ENCODE results near the gene CRKL.
"Not testable (repeated sequence)": the region's sequence is repeated elsewhere in the genome, so short reads cannot be mapped to it uniquely, and the experiment has no call there.

CRKL gene

GRCh38 chr22:20931126-20931654 is 14.0 kb downstream of the CRKL start:
- Histone ChIP-seq H3K9me3 (ENCODE audit: insufficient read depth, low read length, severe bottlenecking) (no peaks in the 10 kb centered on the region), H3K4me3 (ENCODE audit: low read depth in 1 of 2, low read length in 2 of 2) (no peak overlapping the region), H2AFZ (ENCODE audit: low read depth, low read length) (no peak overlapping the region), H3K36me3 (ENCODE audit: insufficient read depth, low read length) (peaks cover 52% of the 10 kb centered on the region), H3K27ac (ENCODE audit: low read length) (no peak overlapping the region), H3K9ac (ENCODE audit: low read depth, low read length) (no peak overlapping the region), H3K4me2 (ENCODE audit: insufficient read depth, low read length) (no peak overlapping the region), H4K20me1 (ENCODE audit: insufficient read depth, low read length) (peaks cover 82% of the 10 kb centered on the region), H3K4me1 (ENCODE audit: insufficient read depth, low read length) (peaks cover 6% of the 10 kb centered on the region; the same call in 1 of the 2 replicates), H3K27me3 (ENCODE audit: insufficient read depth, low read length, poor library complexity) (no peaks in the 10 kb centered on the region), H3K79me2 (ENCODE audit: insufficient read depth, low read length) (peaks cover 99% of the 10 kb centered on the region)
- DNase-seq = no peak
- ATAC-seq (ENCODE audit: insufficient read depth, low read depth) = no peak
- TF ChIP-seq EZH2 (IDR thresholded peaks at IDR 0.05; ENCODE audit: borderline replicate concordance, low read depth, low read length, severe bottlenecking) = no peak
- TF ChIP-seq CTCF (IDR thresholded peaks at IDR 0.05; ENCODE audit: borderline replicate concordance, extremely low read depth, low read length, poor library complexity, severe bottlenecking) = no peak

- H3K9me3 ChIP-seq (ENCODE audit: insufficient read depth, low read length, severe bottlenecking) = no peaks in the 10 kb centered on the region
- H4K20me1 ChIP-seq (ENCODE audit: insufficient read depth, low read length) = peaks cover 83% of the 10 kb centered on the region
- peaks cover 98% of the 10 kb centered on the region for H3K79me2 ChIP-seq (ENCODE audit: insufficient read depth, low read length)
- H3K9ac ChIP-seq (ENCODE audit: low read depth, low read length) = no peak overlapping the region
- H3K4me1 ChIP-seq (ENCODE audit: insufficient read depth, low read length) = peaks cover 4% of the 10 kb centered on the region
- no peak for ATAC-seq (ENCODE audit: insufficient read depth, low read depth)
- no peak overlapping the region for H3K4me2 ChIP-seq (ENCODE audit: insufficient read depth, low read length)
- no peak for DNase-seq
- H3K36me3 ChIP-seq (ENCODE audit: insufficient read depth, low read length) = peaks cover 69% of the 10 kb centered on the region
- TF ChIP-seq CTCF (IDR thresholded peaks at IDR 0.05; ENCODE audit: borderline replicate concordance, extremely low read depth, low read length, poor library complexity, severe bottlenecking) = no peak
- TF ChIP-seq EZH2 (IDR thresholded peaks at IDR 0.05; ENCODE audit: borderline replicate concordance, low read depth, low read length, severe bottlenecking) = no peak
- no peak overlapping the region for H2AFZ ChIP-seq (ENCODE audit: low read depth, low read length)
- H3K27ac ChIP-seq (ENCODE audit: low read length) = no peak overlapping the region
- no peak overlapping the region for H3K4me3 ChIP-seq (ENCODE audit: low read depth in 1 of 2, low read length in 2 of 2)
- no peaks in the 10 kb centered on the region for H3K27me3 ChIP-seq (ENCODE audit: insufficient read depth, low read length, poor library complexity)
Observed at GRCh38 chr22:20933910-20934309, 16.7 kb downstream of the CRKL start.

GRCh38 chr22:20935049-20935448 is 17.8 kb downstream of the CRKL start:
- not testable (repeated sequence) for H2AFZ ChIP-seq (ENCODE audit: low read depth, low read length); H3K27me3 ChIP-seq (ENCODE audit: insufficient read depth, low read length, poor library complexity); H3K4me2 ChIP-seq (ENCODE audit: insufficient read depth, low read length); ATAC-seq (ENCODE audit: insufficient read depth, low read depth); H3K9ac ChIP-seq (ENCODE audit: low read depth, low read length); DNase-seq; H3K4me3 ChIP-seq (ENCODE audit: low read depth in 1 of 2, low read length in 2 of 2); H3K4me1 ChIP-seq (ENCODE audit: insufficient read depth, low read length); H3K9me3 ChIP-seq (ENCODE audit: insufficient read depth, low read length, severe bottlenecking); H3K27ac ChIP-seq (ENCODE audit: low read length)
- peaks cover 98% of the 10 kb centered on the region for H3K79me2 ChIP-seq (ENCODE audit: insufficient read depth, low read length)
- H3K36me3 ChIP-seq (ENCODE audit: insufficient read depth, low read length) = peaks cover 79% of the 10 kb centered on the region
- peaks cover 88% of the 10 kb centered on the region for H4K20me1 ChIP-seq (ENCODE audit: insufficient read depth, low read length)

GRCh38 chr22:20935780-20936539 is 18.8 kb downstream of the CRKL start:
- peaks cover 86% of the 10 kb centered on the region for H3K36me3 ChIP-seq (ENCODE audit: insufficient read depth, low read length)
- H4K20me1 ChIP-seq (ENCODE audit: insufficient read depth, low read length) = peaks cover 90% of the 10 kb centered on the region
- not testable (repeated sequence) for ATAC-seq (ENCODE audit: insufficient read depth, low read depth)

More at GRCh38 chr22:20935780-20936539, 18.8 kb downstream of the CRKL start:
- not testable (repeated sequence) for H3K27ac ChIP-seq (ENCODE audit: low read length); H3K27me3 ChIP-seq (ENCODE audit: insufficient read depth, low read length, poor library complexity); H3K4me2 ChIP-seq (ENCODE audit: insufficient read depth, low read length); H3K9ac ChIP-seq (ENCODE audit: low read depth, low read length); DNase-seq; H3K4me1 ChIP-seq (ENCODE audit: insufficient read depth, low read length); H2AFZ ChIP-seq (ENCODE audit: low read depth, low read length); H3K4me3 ChIP-seq (ENCODE audit: low read depth in 1 of 2, low read length in 2 of 2); H3K9me3 ChIP-seq (ENCODE audit: insufficient read depth, low read length, severe bottlenecking)
- peaks cover 98% of the 10 kb centered on the region for H3K79me2 ChIP-seq (ENCODE audit: insufficient read depth, low read length)

All from DND-41 (cell line).